ENCODE measurements around the gene MZT2A. TPM values are rescaled to one million over a fixed set of nuclear protein-coding genes. Genes with fewer than 3 reads are reported as not detected.
"Not testable (repeated sequence)": the region's sequence is repeated elsewhere in the genome, so short reads cannot be mapped to it uniquely, and the experiment has no call there.

The MZT2A gene
- total RNA-seq, 4 donors from 2014 or later: 29.9 to 78.5 (median 46.7) TPM

DNA sequence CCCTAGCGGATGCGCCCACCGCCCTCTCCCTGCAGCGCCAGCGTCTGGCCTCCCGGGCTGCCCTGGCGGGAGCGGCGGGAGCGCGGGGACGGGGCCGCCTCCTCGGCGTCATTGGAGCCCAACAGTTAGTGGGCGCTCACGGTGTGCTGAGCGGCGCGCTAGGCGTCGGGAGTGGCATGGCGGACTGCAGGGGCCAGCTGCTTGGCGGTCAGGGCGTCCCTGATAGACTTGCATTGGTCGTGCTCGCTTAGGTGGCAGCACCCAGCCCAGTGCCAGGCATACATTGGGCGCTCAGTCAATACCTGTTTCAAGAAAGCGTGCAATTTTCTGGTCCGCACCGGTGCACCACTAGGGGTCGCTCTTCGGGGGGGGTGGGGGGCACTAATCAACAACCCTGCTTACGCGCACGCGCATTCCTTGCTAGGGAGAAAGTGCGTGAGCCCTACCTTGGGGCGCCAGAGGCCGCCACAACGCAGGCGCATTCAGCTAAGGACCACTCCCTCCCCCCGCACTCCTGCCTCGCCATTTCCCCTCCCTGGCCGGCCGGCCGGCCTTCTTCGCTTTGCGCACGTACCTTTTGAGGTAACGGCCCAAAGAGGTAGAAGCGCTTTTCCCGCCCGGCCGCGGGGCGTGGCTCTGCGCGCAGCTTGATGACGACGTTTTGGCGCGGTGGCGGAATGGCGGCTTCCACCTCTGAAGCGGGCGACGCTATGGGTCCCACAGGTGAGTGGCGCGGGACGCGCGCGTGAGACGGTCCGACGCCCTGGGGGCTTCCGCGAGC lies 411 bp upstream of the MZT2A start:
- WGBS: 0% methylated on average over 35 of the region's 79 CpGs
- Histone ChIP-seq H3K27ac (peak overlapping the region; percentile 93), H3K27me3 (no peaks in the 10 kb centered on the region), H3K9me3 (no peaks in the 10 kb centered on the region), H3K4me3 (peak overlapping the region; percentile 88), H3K36me3 (no peaks in the 10 kb centered on the region), H3K4me1 (peaks cover 24% of the 10 kb centered on the region)
- peak; percentile 94 for DNase-seq (ENCODE audit: low spot score in 2 of 2)
- TF ChIP-seq POLR2A (IDR thresholded peaks at IDR 0.05): no peak
- peak in 1 of 3 donors; percentile 76 for TF ChIP-seq POLR2AphosphoS5 (IDR thresholded peaks at IDR 0.05)
- TF ChIP-seq, protein P1, sequence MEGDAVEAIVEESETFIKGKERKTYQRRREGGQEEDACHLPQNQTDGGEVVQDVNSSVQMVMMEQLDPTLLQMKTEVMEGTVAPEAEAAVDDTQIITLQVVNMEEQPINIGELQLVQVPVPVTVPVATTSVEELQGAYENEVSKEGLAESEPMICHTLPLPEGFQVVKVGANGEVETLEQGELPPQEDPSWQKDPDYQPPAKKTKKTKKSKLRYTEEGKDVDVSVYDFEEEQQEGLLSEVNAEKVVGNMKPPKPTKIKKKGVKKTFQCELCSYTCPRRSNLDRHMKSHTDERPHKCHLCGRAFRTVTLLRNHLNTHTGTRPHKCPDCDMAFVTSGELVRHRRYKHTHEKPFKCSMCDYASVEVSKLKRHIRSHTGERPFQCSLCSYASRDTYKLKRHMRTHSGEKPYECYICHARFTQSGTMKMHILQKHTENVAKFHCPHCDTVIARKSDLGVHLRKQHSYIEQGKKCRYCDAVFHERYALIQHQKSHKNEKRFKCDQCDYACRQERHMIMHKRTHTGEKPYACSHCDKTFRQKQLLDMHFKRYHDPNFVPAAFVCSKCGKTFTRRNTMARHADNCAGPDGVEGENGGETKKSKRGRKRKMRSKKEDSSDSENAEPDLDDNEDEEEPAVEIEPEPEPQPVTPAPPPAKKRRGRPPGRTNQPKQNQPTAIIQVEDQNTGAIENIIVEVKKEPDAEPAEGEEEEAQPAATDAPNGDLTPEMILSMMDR (IDR thresholded peaks at IDR 0.05): peak; percentile 65 to 75

DNA sequence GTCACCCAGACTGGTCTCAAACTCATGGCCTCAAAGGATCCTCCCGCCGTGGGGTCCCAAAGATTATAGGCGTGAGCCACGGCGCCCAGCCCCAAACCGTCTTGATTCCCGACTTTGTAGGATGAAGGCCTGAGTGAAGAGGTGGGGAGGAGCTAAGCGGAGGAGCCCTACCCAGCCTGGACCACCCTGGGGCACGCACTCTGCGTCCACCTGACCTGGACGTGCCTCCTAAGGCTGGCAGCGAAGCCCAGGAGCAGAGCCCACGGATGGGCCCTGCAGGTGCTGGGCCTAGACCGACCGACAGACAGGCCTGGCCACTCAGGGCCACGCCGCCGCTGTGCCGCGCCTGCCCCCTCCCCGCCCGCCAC lies 744 bp downstream of the MZT2A start:
- Histone ChIP-seq H3K4me3 (peak overlapping the region; percentile 88), H3K4me1 (peaks cover 24% of the 10 kb centered on the region)
- H3K27ac ChIP-seq; H3K36me3 ChIP-seq; H3K27me3 ChIP-seq; H3K9me3 ChIP-seq; DNase-seq (ENCODE audit: low spot score in 2 of 2): not testable (repeated sequence)
- WGBS: 29% methylated on average over 6 of the region's 22 CpGs

DNA sequence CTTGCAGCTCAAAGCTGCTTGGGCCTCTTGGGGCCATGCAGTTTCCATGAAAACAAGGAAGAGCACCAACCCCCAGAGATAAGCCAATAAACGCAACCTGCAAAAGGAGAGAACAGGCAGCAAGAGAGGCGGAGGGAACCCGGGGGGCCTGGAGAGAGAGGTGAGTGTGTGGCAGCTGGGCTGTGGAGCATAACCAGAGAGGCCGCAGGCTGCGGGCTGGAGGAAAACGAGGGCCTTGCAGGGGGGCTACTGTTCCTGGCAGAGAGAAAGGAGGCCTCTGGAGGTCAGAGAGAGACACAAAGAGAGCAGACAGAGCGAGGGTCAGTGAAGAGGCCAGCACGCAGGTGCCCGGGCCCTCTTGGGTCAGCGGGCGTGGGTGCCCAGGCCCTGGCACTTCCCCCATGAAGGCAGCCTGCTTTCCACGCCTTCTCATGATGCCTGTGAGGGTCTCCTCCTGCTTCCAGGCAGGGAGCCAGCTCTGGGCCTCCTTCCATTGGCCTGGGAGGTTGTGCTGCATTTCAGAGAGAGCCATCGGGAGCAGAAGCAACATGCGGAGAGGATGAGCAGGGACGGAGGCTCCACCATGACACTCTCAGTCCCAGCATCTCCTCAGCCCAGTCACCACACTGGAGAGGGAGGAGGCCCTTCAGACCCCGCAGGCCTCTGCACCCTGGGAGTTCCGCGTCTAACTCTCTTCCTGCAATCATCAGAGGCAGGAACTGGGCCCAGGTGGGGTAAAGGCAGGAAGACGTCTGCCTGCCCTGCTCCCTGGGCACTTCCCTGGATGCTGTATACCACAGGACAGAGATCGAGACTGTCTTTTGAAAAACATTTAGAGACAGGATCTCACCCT lies 1.4 kb downstream of the MZT2A start:
- 66% methylated on average over 20 of the region's 20 CpGs for WGBS
- Histone ChIP-seq H3K4me3 (peak overlapping the region; percentile 88), H3K4me1 (peaks cover 24% of the 10 kb centered on the region)
- not testable (repeated sequence) for H3K36me3 ChIP-seq; H3K27me3 ChIP-seq; H3K9me3 ChIP-seq; DNase-seq (ENCODE audit: low spot score in 2 of 2); H3K27ac ChIP-seq

DNA sequence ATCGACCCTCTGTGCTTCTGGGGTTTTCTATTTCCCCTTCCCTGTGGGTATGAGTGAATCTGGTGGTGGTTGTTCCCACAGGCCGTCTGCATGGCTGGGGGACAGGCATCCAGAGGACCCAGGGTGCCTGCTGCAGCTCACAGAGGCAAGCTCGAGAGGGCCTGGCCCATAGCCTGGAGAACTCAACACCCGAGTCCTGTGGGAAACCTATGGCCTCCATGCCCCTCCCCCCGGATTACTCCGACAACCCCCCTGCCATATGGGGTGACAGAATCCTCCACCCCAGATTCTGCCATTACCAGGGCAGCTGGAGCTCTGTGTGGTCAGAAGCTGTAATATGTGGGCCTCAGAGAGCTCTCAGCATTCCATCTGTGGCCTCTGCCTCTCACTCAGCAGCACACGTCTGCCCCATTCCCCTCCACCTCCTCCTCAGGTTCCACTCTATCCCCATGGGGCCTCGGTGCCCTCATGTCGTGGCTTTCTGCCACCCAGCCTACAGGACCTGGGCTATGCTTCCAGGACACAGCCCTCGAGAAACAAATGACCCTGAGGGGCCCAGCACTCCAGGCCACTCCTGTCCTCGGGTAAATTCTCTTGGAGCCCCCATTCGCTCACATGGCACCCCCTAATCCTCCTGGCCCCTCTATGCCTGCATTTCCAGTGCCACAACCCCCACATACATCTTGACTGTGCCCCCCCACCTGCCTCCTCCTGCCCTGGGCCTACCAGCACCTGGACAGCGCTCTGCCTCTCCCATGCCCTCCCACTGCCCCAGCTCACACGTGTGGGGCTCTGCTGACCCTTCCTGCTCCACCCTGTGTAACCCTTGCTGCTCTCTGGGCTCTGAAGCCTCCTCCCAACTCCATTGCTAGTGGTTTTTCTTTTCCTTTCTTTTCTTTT lies 3.6 kb downstream of the MZT2A start:
- no peak overlapping the region for H3K4me3 ChIP-seq
- TF ChIP-seq EP300 (IDR thresholded peaks at IDR 0.05): no peak
- TF ChIP-seq POLR2AphosphoS5 (IDR thresholded peaks at IDR 0.05): no peak
- no peak for TF ChIP-seq POLR2A (IDR thresholded peaks at IDR 0.05)
- TF ChIP-seq, protein P1 (IDR thresholded peaks at IDR 0.05): no peak
- H3K9me3 ChIP-seq: no peaks in the 10 kb centered on the region
- 84% methylated on average over 14 of the region's 14 CpGs for WGBS
- H3K27ac ChIP-seq: no peak overlapping the region
- peaks cover 9% of the 10 kb centered on the region for H3K4me1 ChIP-seq
- peak in 1 of 2 donors; percentile 50 for DNase-seq (ENCODE audit: low spot score in 2 of 2)
- no peaks in the 10 kb centered on the region for H3K36me3 ChIP-seq
- H3K27me3 ChIP-seq: no peaks in the 10 kb centered on the region

DNA sequence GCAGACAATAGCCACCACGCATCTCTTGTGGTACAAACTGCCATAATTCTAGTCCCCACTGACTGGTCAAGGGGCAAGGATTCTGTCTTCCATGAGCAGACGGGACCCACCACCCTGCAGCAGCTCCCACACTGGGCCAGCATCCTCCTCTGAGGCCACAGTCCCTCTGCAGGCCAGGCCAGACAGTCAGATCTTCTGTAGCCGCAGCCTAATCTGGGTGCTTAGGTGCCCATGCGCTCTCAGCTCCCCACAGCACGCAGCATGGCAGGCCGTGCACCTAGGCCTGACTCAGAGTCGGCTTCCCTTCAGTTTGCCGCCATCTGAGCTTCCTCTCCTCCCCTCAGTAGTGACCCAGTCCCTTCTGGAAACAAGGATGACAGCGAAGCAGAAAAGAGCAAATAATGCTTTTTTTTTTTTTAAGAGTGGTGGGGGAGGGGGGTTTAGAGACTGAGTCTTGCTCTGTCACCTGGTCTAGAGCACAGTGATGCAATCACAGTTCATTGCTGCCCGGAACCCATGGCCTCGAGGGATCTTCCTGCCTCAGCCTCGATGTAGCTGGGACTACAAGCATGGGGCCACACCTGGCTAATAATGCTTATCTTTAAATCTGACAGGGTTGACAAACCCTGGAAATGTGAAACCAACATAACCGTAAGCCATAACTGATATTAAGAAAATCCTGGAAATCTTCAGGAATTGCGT lies 5.8 kb downstream of the MZT2A start:
- H3K36me3 ChIP-seq: peaks cover 10% of the 10 kb centered on the region
- not testable (repeated sequence) for DNase-seq (ENCODE audit: low spot score in 2 of 2); H3K27ac ChIP-seq; H3K4me3 ChIP-seq; H3K27me3 ChIP-seq; H3K9me3 ChIP-seq; H3K4me1 ChIP-seq
- whole genome bisulfite sequencing: 79% methylated on average over 10 of the region's 14 CpGs

DNA sequence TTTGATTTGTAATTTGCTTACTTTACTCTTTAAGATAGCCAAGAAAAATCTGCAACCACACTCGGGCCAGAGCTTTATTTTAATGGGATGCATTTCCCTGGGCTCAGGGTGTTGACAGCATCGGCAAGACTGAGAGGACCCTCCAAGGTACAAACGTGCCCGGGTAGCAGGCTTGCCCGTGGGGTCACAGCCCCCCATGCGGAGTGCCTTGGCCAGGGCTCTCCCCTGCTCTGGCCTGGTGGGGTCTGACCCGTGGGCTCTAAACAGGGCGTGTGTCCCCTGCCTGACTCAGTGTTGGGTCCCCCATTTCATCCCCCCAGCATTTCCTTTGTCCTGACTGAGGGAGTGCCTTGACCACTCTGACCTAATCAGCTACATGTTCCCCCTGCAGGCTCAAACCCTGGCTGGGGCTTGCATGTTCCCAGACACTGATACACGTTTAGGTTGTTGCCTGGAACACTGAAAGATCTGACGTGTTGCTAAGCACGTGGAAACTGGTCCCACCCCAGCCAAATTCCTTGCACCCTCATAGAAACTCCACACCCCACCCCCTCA lies 7.2 kb downstream of the MZT2A start:
- H3K27ac ChIP-seq; H3K9me3 ChIP-seq; DNase-seq (ENCODE audit: low spot score in 2 of 2); H3K4me3 ChIP-seq; H3K27me3 ChIP-seq; H3K4me1 ChIP-seq: not testable (repeated sequence)
- peaks cover 10% of the 10 kb centered on the region for H3K36me3 ChIP-seq
- WGBS: 90% methylated on average over 11 of the region's 11 CpGs

DNA sequence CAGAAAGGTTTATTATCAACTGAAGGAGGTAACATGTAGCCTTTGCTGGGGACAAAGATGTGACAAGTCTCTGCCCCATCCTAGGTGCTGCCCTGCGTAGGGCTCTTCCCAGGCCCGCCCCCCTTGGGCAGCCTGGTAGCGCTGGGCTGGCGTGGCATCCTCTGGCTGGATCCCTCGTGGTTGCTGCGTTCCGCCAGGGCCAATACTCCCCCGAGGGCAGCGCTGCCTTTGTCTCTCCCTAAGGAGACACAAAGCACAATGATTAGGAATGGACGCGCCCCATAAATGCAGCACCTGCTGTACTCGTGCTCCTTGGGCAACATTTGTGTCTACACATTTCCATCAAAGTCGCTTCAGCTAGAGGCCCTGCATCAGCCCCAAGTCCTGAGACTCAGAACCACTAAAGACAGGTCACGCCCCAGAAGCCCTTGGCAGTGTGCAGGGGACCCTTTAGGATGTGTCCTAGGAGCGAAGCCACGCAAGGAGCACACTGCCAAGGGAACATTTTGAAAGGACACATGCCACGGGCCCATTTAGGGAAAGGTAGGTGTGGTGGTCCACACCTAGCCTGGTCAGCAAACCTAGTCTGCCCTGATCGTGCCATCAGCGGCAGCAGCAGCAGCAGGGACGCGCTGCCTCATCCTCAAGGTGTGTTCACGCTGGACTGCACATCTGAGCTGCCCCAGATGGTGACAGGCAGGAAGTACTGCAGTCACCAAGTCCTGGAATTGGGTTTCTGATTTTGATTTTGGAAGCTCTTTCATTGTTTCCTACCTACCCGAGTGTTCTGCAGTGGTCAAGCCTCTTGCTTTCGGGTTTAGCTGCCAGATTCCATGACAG lies 8.0 kb downstream of the MZT2A start:
- not testable (repeated sequence) for H3K9me3 ChIP-seq; H3K27ac ChIP-seq; H3K4me1 ChIP-seq; H3K4me3 ChIP-seq; H3K27me3 ChIP-seq; DNase-seq (ENCODE audit: low spot score in 2 of 2)
- H3K36me3 ChIP-seq: peaks cover 10% of the 10 kb centered on the region
- WGBS: 90% methylated on average over 16 of the region's 24 CpGs

DNA sequence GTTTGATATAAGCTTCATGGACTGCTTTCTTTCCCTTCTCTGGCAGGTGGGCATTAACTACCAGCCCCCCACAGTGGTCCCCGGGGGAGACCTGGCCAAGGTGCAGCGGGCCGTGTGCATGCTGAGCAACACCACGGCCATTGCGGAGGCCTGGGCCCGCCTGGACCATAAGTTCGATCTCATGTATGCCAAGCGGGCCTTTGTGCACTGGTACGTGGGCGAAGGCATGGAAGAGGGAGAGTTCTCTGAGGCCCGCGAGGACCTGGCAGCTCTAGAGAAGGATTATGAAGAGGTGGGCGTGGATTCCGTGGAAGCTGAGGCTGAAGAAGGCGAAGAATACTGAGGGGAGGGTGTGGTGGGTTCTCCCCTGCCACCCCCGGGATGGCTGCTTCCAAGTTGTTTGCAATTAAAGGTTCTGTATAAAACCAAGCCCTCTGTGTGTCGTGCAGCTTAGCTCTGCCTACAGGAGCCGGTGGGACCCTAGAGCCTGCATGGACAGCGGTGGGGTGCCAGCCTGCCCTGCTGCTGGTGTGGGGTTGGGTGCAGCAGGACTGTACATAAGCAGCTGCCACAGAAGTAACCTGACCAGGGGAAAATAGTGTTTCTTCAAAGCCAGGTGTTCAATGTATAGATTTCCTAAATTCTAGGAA lies 9.6 kb downstream of the MZT2A start:
- not testable (repeated sequence) for H3K4me3 ChIP-seq; DNase-seq (ENCODE audit: low spot score in 2 of 2); H3K4me1 ChIP-seq; H3K9me3 ChIP-seq; H3K27me3 ChIP-seq; H3K27ac ChIP-seq
- peaks cover 10% of the 10 kb centered on the region for H3K36me3 ChIP-seq
- 95% methylated on average over 19 of the region's 19 CpGs for WGBS

DNA sequence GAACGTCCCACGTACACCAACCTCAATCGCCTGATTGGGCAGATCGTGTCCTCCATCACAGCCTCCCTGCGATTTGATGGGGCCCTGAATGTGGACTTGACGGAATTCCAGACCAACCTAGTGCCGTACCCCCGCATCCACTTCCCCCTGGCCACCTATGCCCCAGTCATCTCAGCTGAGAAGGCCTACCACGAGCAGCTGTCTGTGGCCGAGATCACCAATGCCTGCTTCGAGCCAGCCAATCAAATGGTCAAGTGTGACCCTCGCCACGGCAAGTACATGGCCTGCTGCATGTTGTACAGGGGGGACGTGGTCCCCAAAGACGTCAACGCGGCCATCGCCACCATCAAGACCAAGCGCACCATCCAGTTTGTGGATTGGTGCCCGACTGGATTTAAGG lies 11.8 kb downstream of the MZT2A start:
- H3K27ac ChIP-seq; H3K4me3 ChIP-seq; H3K4me1 ChIP-seq; H3K9me3 ChIP-seq; DNase-seq (ENCODE audit: low spot score in 2 of 2); H3K27me3 ChIP-seq: not testable (repeated sequence)
- 96% methylated on average over 4 of the region's 20 CpGs for WGBS
- H3K36me3 ChIP-seq: peaks cover 13% of the 10 kb centered on the region

Data from suprapubic skin (tissue), 4 donors.